ENCODE results near the gene OR52A5. TPM values are rescaled to one million over a fixed set of nuclear protein-coding genes. Genes with fewer than 3 reads are reported as not detected.

Gene OR52A5
- total RNA-seq, 1 experiment from 2014 or later, result not detected

DNA sequence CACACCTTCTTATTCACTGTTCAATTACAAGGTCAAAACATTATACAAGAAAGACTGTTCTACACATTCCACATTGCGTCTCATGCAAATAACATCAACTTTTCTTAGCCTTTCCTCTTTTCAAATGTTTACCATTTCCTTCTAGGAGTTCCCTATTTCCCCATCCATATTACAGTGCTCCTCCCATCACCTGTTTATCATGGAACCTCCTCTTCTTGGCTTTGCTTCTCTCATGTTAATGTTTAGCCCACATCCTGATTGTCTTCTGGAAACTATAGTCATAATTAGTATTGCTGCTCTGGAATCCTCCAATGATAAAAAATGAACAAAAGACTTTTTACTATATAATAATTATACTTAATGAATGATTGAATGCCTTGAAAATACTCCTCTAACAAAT lies 47.5 kb downstream of the OR52A5 start:
- TF ChIP-seq TCF7L2 (IDR thresholded peaks at IDR 0.05; ENCODE audit: low read depth, low read length), result no peak
- no peak for TF ChIP-seq POLR2AphosphoS5 (IDR thresholded peaks at IDR 0.05; ENCODE audit: low read depth, low read length)
- no peak for TF ChIP-seq SIN3A (IDR thresholded peaks at IDR 0.05; ENCODE audit: borderline replicate concordance, insufficient read depth, low read depth, low read length)
- TF ChIP-seq, protein P1, sequence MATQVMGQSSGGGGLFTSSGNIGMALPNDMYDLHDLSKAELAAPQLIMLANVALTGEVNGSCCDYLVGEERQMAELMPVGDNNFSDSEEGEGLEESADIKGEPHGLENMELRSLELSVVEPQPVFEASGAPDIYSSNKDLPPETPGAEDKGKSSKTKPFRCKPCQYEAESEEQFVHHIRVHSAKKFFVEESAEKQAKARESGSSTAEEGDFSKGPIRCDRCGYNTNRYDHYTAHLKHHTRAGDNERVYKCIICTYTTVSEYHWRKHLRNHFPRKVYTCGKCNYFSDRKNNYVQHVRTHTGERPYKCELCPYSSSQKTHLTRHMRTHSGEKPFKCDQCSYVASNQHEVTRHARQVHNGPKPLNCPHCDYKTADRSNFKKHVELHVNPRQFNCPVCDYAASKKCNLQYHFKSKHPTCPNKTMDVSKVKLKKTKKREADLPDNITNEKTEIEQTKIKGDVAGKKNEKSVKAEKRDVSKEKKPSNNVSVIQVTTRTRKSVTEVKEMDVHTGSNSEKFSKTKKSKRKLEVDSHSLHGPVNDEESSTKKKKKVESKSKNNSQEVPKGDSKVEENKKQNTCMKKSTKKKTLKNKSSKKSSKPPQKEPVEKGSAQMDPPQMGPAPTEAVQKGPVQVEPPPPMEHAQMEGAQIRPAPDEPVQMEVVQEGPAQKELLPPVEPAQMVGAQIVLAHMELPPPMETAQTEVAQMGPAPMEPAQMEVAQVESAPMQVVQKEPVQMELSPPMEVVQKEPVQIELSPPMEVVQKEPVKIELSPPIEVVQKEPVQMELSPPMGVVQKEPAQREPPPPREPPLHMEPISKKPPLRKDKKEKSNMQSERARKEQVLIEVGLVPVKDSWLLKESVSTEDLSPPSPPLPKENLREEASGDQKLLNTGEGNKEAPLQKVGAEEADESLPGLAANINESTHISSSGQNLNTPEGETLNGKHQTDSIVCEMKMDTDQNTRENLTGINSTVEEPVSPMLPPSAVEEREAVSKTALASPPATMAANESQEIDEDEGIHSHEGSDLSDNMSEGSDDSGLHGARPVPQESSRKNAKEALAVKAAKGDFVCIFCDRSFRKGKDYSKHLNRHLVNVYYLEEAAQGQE (IDR thresholded peaks at IDR 0.05; ENCODE audit: insufficient read depth in 1 of 2, low read depth in 2 of 2, low read length in 1 of 2), result no peak
- no peak for TF ChIP-seq CTCF (IDR thresholded peaks at IDR 0.05)
- in situ Hi-C loops (cut with HindIII; ENCODE audit: low pct_unique_long_range_greater_than_20kb, low sequenced_read_pairs), result no loop called here
- no peak for DNase-seq (ENCODE audit: low read depth, low spot score)
- intact Hi-C loops (cut with micrococcal nuclease; ENCODE audit: unreplicated experiment), result loop anchor here (10.0 kb wide), 1 partner anchor 456 kb away; the partner anchor contains the start of gene OR51D1
- CTCF ChIA-PET, result no interaction called here
- Histone ChIP-seq H3K4me3 (ENCODE audit: low read depth in 2 of 2, low read length in 2 of 2) (no peak overlapping the region), H3K4me1 (ENCODE audit: control insufficient read depth, insufficient read depth, low read length) (no peaks in the 10 kb centered on the region), H3K27me3 (ENCODE audit: control insufficient read depth, insufficient read depth, low read length) (no peaks in the 10 kb centered on the region), H3K9me3 (ENCODE audit: control insufficient read depth, insufficient read depth, low read depth, low read length) (no peaks in the 10 kb centered on the region), H3K27ac (ENCODE audit: low read length) (no peak overlapping the region), H3K36me3 (ENCODE audit: control insufficient read depth, insufficient read depth, low read length) (no peaks in the 10 kb centered on the region)
- BruUV-seq (replicated peaks), result no TSS peak
- POLR2A ChIA-PET, result no interaction called here
- ATAC-seq, result no peak

GRCh38 chr11:5088556-5088955 lies 49.6 kb downstream of the OR52A5 start:
- in situ Hi-C loops (cut with HindIII; ENCODE audit: low pct_unique_long_range_greater_than_20kb, low sequenced_read_pairs), result no loop called here
- intact Hi-C loops (cut with micrococcal nuclease; ENCODE audit: unreplicated experiment), result no loop called here
- no peak overlapping the region for H3K4me3 ChIP-seq (ENCODE audit: low read depth in 2 of 2, low read length in 2 of 2)
- H3K4me1 ChIP-seq (ENCODE audit: control insufficient read depth, insufficient read depth, low read length), result no peaks in the 10 kb centered on the region
- ChIA-PET CTCF (no interaction called here), POLR2A (no interaction called here)
- ATAC-seq (no peak), DNase-seq (ENCODE audit: low read depth, low spot score) (no peak)
- H3K27me3 ChIP-seq (ENCODE audit: control insufficient read depth, insufficient read depth, low read length), result no peaks in the 10 kb centered on the region
- BruUV-seq (replicated peaks), result no TSS peak
- H3K36me3 ChIP-seq (ENCODE audit: control insufficient read depth, insufficient read depth, low read length), result no peaks in the 10 kb centered on the region
- no peaks in the 10 kb centered on the region for H3K9me3 ChIP-seq (ENCODE audit: control insufficient read depth, insufficient read depth, low read depth, low read length)
- H3K27ac ChIP-seq (ENCODE audit: low read length), result no peak overlapping the region
- TF ChIP-seq TCF7L2 (IDR thresholded peaks at IDR 0.05; ENCODE audit: low read depth, low read length) (no peak), POLR2AphosphoS5 (IDR thresholded peaks at IDR 0.05; ENCODE audit: low read depth, low read length) (no peak), CTCF (IDR thresholded peaks at IDR 0.05) (no peak), SIN3A (IDR thresholded peaks at IDR 0.05; ENCODE audit: borderline replicate concordance, insufficient read depth, low read depth, low read length) (no peak)
- TF ChIP-seq, protein P1 (IDR thresholded peaks at IDR 0.05; ENCODE audit: insufficient read depth in 1 of 2, low read depth in 2 of 2, low read length in 1 of 2), result no peak
